Cardiac fibroblast (primary cell): Measurements from ENCODE around the gene MYL7.

Experiments used
- DNase-seq, 2 donors: peaks; one replicate each; pipeline versions ENCODE4 v3.0.0 to v3.0.0-alpha.2; 2010; ENCODE audit warnings: low read depth in 2 of 2
- H3K4me3 ChIP-seq, 2 donors: replicated peaks in 1 of 2; 1 replicate in 1 of 2; 2 replicates in 1 of 2; pipeline ENCODE4 v1.5.1; 2011; ENCODE audit warnings: low read depth in 2 of 2, low read length in 2 of 2, mild to moderate bottlenecking in 2 of 2, moderate library complexity in 1 of 2
- TF ChIP-seq, protein P1 (sequence below): IDR thresholded peaks from one replicate; pipeline ENCODE4 v1.5.1; 2011; ENCODE audit warnings: low read depth, mild to moderate bottlenecking, low read length, inconsistent platforms

Gene MYL7

DNA sequence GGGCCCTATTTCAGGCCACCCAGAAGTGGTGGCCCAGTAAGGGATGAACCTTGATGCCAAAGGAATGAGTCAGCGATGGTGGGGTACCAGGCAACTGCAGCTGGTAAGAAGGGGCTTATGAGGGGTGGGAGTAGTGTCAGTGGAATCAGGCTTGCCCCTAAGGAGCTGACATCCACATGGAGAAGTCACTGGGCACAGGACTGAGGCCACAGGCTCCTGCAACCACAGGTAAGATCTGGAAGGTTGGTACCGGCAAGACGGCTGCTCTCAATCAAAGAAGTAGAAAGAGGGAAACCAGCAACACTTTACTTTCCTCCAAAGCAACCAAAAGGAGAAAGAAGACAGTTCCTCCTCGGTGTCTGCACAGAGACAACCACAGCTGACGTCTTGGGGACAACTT, 45.6 kb upstream of the MYL7 start:
- TF ChIP-seq, protein P1, sequence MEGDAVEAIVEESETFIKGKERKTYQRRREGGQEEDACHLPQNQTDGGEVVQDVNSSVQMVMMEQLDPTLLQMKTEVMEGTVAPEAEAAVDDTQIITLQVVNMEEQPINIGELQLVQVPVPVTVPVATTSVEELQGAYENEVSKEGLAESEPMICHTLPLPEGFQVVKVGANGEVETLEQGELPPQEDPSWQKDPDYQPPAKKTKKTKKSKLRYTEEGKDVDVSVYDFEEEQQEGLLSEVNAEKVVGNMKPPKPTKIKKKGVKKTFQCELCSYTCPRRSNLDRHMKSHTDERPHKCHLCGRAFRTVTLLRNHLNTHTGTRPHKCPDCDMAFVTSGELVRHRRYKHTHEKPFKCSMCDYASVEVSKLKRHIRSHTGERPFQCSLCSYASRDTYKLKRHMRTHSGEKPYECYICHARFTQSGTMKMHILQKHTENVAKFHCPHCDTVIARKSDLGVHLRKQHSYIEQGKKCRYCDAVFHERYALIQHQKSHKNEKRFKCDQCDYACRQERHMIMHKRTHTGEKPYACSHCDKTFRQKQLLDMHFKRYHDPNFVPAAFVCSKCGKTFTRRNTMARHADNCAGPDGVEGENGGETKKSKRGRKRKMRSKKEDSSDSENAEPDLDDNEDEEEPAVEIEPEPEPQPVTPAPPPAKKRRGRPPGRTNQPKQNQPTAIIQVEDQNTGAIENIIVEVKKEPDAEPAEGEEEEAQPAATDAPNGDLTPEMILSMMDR: no peak
- no peak for DNase-seq
- H3K4me3 ChIP-seq: no peak overlapping the region

DNA sequence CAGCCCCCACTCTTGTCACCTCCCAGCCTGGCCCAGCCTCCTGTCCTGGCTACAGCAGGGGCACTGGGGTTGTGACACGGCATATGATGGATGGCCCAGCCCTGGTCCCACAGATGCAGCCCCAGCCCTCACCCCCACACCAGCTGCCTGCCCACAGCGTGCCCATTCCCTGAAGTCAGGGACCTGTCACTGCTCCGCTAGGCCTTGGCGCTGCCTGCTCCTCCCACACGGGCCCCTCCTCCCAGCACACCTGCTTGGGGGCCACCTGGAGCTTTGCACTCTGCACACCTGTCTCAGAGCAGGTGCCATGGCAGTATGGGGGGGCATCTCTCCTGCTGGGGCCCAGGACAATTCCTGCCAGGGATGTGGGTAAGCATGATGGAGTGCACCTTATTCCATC, 44.6 kb upstream of the MYL7 start:
- DNase-seq: no peak

DNA sequence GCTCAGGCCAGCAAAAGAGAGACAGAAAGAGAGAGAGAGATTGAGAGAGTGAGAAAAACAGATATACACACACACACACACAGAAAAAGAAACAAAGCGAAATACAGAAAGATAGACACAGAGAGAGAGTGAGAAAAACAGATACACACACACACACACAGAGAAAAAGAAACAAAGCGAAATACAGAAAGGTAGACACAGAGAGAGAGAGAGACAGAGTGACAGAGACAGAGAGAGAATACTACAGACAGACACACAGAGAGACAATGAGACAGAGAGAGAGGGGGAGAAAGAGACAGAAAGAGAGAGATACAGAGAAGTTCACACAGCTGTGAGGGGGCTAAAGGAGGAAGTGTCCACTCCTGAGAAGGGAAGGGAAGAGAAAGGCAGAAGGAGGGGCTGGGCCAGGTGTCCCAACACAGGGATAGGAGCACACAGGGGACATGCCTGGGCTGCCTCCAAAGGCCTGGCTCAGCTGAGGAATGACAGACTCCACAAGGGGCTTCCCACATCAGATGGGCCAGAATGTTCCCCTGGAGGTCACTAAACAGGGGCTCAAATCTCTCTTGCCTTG, 43.8 kb upstream of the MYL7 start:
- DNase-seq: no peak
- TF ChIP-seq, protein P1: no peak
- H3K4me3 ChIP-seq: no peak overlapping the region

More for the DNA sequence above, 44.6 kb upstream of the MYL7 start:
- H3K4me3 ChIP-seq: no peak overlapping the region
- TF ChIP-seq, protein P1: no peak

DNA sequence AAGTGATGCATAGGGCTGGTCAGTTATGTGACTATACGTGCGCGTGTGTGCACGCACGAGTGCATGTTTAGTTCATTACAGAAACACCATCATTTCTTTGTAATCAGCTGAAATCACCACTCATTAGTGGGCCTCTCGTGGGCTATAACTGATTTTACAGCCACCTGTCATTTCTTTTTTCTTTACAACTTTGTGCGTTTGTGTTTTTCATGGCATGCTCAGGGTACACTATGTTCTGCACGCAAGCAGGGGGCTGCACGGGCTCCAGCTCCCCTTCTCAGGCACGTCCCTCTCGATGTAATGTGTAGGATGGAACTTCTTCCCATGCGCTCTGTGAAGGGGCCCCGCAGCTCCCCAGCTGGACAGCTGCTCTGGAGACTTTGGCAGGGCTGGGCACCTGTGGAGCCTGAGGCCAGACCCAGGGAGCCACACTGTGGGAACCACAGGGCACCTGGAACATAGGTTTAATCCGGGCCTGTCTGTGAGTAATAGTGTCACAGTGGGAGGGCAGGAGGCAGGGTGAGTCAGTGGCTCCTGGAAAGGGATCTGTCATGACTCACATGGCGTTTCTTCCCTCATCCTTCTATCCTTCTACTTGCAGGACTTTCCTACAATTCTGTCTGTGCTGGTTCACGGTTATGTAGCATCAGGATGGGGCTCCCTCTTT, 43.2 kb upstream of the MYL7 start:
- peak; percentile 59 to 84 for DNase-seq
- TF ChIP-seq, protein P1: no peak
- no peak overlapping the region for H3K4me3 ChIP-seq

DNA sequence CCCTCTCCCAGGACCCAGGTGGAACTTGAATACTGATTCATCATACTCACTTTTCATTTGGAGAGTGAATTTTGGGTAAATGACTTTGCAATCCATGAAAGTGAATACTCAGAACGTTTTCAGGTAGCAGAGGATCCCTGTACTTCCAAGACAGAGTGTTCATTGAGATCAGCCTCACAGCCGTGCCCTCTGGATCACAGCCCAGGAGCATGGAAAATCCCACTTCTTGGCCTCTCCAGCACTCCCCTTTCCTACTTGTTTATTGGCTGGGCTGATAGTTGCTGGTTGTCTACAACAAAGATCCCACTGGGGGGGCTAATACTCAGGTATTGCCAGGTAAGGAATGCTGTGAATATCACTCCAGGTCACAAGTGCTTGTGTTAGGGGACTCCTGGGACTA, 42.3 kb upstream of the MYL7 start:
- no peak for DNase-seq
- TF ChIP-seq, protein P1: no peak
- H3K4me3 ChIP-seq: no peak overlapping the region

DNA sequence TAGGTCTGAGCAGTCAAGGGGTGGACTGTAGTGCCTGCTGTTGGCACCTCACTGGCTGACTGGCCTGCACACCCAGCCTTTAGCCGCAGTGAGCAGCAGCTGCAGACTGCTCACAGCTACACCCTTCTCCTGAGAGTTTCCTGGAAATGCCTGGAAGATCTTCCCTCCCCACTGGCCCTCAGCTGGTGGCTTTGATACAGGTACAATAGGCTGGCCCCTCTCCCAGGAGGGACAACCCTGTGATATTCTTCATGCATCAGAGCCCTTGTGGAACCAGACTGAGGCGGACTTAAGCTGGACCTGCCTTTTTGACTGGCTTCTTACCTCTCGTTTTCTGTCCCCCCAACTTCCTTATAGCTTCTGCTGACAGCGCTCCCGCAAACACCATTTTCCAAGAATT, 41.7 kb upstream of the MYL7 start:
- no peak overlapping the region for H3K4me3 ChIP-seq
- TF ChIP-seq, protein P1: no peak
- DNase-seq: no peak

DNA sequence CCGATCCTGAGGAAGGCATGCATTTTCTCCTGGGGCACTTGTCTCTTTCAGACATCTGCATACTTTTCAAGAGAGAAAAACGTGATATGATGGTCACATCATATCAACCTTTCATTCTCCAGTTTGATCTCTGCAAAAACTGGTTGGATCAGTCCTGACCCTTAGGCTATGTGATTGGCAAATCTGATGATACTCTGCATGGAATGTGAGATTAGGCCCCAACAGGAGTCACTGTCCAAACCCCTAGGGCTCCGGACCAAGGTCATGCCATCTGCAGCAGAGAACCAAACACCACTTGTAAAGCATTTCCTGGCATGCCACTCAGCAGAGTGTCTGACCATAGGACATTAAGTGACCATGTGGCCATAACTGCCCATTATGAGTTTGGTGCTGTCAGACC, 39.5 kb upstream of the MYL7 start:
- H3K4me3 ChIP-seq: no peak overlapping the region
- TF ChIP-seq, protein P1: no peak
- no peak for DNase-seq
